Measurements from ENCODE around the gene APOC4. TPM values are rescaled to one million over a fixed set of nuclear protein-coding genes. Genes with fewer than 3 reads are reported as not detected.

The APOC4 gene
- total and polyA plus RNA-seq, 2 donors (not counting 1 experiment from before 2014, with no cell fraction given): not detected

- Histone ChIP-seq H4K20me1 (ENCODE audit: control insufficient read depth, insufficient read depth, low read length, poor library complexity, severe bottlenecking) (peaks cover 38% of the 10 kb centered on the region), H3K79me2 (ENCODE audit: control insufficient read depth, insufficient read depth, low read length) (peaks cover 98% of the 10 kb centered on the region), H2AFZ (ENCODE audit: insufficient read depth, low read depth, low read length, poor library complexity, severe bottlenecking) (peak overlapping the region; percentile 94), H3K27ac (ENCODE audit: low read length in 2 of 2) (peak overlapping the region; percentile 70 to 93), H3K27me3 (replicated peaks in 1 of 4; ENCODE audit: control extremely low read depth in 1 of 4, control insufficient read depth in 3 of 4, insufficient read depth in 4 of 4, low read length in 3 of 4) (no peaks in the 10 kb centered on the region), H3K9me3 (ENCODE audit: control extremely low read depth in 1 of 3, control insufficient read depth in 2 of 3, insufficient read depth in 1 of 3, low read length in 2 of 3) (no peaks in the 10 kb centered on the region), H3K4me2 (replicated peaks; ENCODE audit: low read depth, low read length, poor library complexity, severe bottlenecking) (peak overlapping the region; percentile 99), H3K4me1 (ENCODE audit: control insufficient read depth in 2 of 2, insufficient read depth in 2 of 2, low read length in 2 of 2) (peaks cover 55 to 65% of the 10 kb centered on the region in 2 donors), H3K9ac (ENCODE audit: low read length) (peak overlapping the region; percentile 99), H3K4me3 (ENCODE audit: control extremely low read depth in 1 of 5, extremely low read depth in 1 of 5, insufficient read depth in 1 of 5, low read depth in 2 of 5, low read length in 4 of 5) (peak overlapping the region; percentile 67 to 99 (median 96)), H3K36me3 (replicated peaks in 1 of 2; ENCODE audit: control extremely low read depth in 1 of 2, control insufficient read depth in 1 of 2, extremely low read depth in 1 of 2, insufficient read depth in 2 of 2, low read length in 1 of 2) (peaks cover 0 to 6% of the 10 kb centered on the region in 2 experiments)
- Mint-ChIP-seq H3K9me3 (ENCODE audit: insufficient read depth) (no peaks in the 10 kb centered on the region), H3K27me3 (no peaks in the 10 kb centered on the region), H3K27ac (peak overlapping the region; percentile 94), H3K4me3 (peak overlapping the region; percentile 99), H3K4me1 (peaks cover 66% of the 10 kb centered on the region)
- intact Hi-C loops (cut with micrococcal nuclease): loop anchor here (1.0 kb wide), 5 partner anchors 40 to 223 kb away; partner anchors contain the start of genes BLOC1S3 and TRAPPC6A
- no peak for DNase-seq
- ChIA-PET CTCF (interaction anchor here (1.0 to 2.2 kb wide), 4 partner anchors 43 to 231 kb away, joined by 3 to 7 read pairs (median 6); no protein-coding TSS in a partner anchor), POLR2A (interaction anchor here (1.2 to 1.5 kb wide), 4 partner anchors 46 to 222 kb away, joined by 4 to 10 read pairs (median 6); partner anchors contain the start of genes BLOC1S3, RELB, TOMM40 and TRAPPC6A)
- ATAC-seq (ENCODE audit: low read depth): no peak
- TF ChIP-seq CTCF (IDR thresholded peaks at IDR 0.05) (no peak), EZH2 (IDR thresholded peaks at IDR 0.05; ENCODE audit: borderline replicate concordance, insufficient read depth, low read depth, low read length, poor library complexity, severe bottlenecking) (no peak)
- WGBS (ENCODE audit: insufficient coverage): 6% methylated on average over 38 of the region's 40 CpGs
Measured at GRCh38 chr19:44955505-44956439, 13.7 kb downstream of the APOC4 start.

Measured in B cell (primary cell).